CD4-positive, alpha-beta memory T cell (primary cell): Measurements from ENCODE around the gene STYXL2. TPM values are rescaled to one million over a fixed set of nuclear protein-coding genes. Genes with fewer than 3 reads are reported as not detected.

Experiments used
- CTCF ChIA-PET: fragments of 350-600 bp; sonication (Branson Sonifier 250); formaldehyde crosslinking; loops from one replicate; lab custom pipeline; 2021; ENCODE audit warnings: inconsistent platforms; ENCODE audit not compliant: partially characterized antibody; lab: Charles Lee
- POLR2A ChIA-PET: fragments of 350-600 bp; sonication (Branson Sonifier 250); formaldehyde crosslinking; loops from one replicate; lab custom pipeline; 2021; ENCODE audit not compliant: partially characterized antibody; lab: Charles Lee
- DNase-seq, 5 donors: peaks; one replicate each; pipeline versions ENCODE4 v3.0.0 to v3.0.0-alpha.2; 2020 to 2022; ENCODE audit warnings: mixed read lengths in 1 of 5
- H3K27ac ChIP-seq: one replicate; pipeline ENCODE4 v1.7.0; 2013; ENCODE audit warnings: low read depth, low read length
- H3K27me3 ChIP-seq: 2 replicates; pipeline ENCODE4 v1.7.0; 2013; ENCODE audit warnings: mild to moderate bottlenecking, low read length, moderate library complexity; ENCODE audit not compliant: insufficient read depth
- H3K36me3 ChIP-seq: 2 replicates; pipeline ENCODE4 v1.7.0; 2013; ENCODE audit warnings: mild to moderate bottlenecking, low read length, moderate library complexity; ENCODE audit not compliant: insufficient read depth
- H3K4me1 ChIP-seq: 2 replicates; pipeline ENCODE4 v1.7.0; 2013; ENCODE audit warnings: mild to moderate bottlenecking, low read length, moderate library complexity; ENCODE audit not compliant: insufficient read depth
- H3K4me3 ChIP-seq, 2 donors: one replicate each; pipeline ENCODE4 v1.7.0; 2013; ENCODE audit warnings: low read length in 2 of 2, mild to moderate bottlenecking in 1 of 2
- H3K9me3 ChIP-seq, 2 donors: one replicate each; pipeline ENCODE4 v1.7.0; 2013; ENCODE audit warnings: low read length in 2 of 2, control low read depth in 1 of 2; ENCODE audit not compliant: control insufficient read depth in 1 of 2
- H3K27ac Mint-ChIP-seq, 7 donors: one replicate each; pipeline ENCODE4 v1.8.0; 2020 to 2021; ENCODE audit warnings: mixed read lengths in 7 of 7, mild to moderate bottlenecking in 6 of 7, inconsistent platforms in 3 of 7, moderate library complexity in 3 of 7
- H3K27me3 Mint-ChIP-seq, 2 donors: one replicate each; pipeline ENCODE4 v1.8.0; 2020 to 2021; ENCODE audit warnings: mixed read lengths in 2 of 2
- H3K36me3 Mint-ChIP-seq, 2 donors: one replicate each; pipeline ENCODE4 v1.8.0; 2020 to 2021; ENCODE audit warnings: mixed read lengths in 2 of 2, inconsistent platforms in 1 of 2, mild to moderate bottlenecking in 1 of 2
- H3K4me1 Mint-ChIP-seq, 4 donors: one replicate each; pipeline ENCODE4 v1.8.0; 2020 to 2021; ENCODE audit warnings: mixed read lengths in 4 of 4, mild to moderate bottlenecking in 1 of 4
- H3K4me3 Mint-ChIP-seq, 8 donors: one replicate each; pipeline ENCODE4 v1.8.0; 2020 to 2021; ENCODE audit warnings: mixed read lengths in 8 of 8, mild to moderate bottlenecking in 7 of 8, moderate library complexity in 6 of 8, inconsistent platforms in 3 of 8
- H3K9me3 Mint-ChIP-seq, 8 donors: one replicate each; pipeline ENCODE4 v1.8.0; 2020 to 2021; ENCODE audit warnings: mixed read lengths in 8 of 8, mild to moderate bottlenecking in 5 of 8, inconsistent platforms in 3 of 8, moderate library complexity in 1 of 8
- intact Hi-C: fragments of 100-400 bp; cut with micrococcal nuclease; formaldehyde crosslinking; loops from one replicate; pipeline ENCODE4 v1.15.1; 2023
- polyA plus RNA-seq, 2 donors: library from polyadenylated mRNA; unstranded; fragments of 300-500 nt; fragmentation: Illumina TruSeq; gene quantifications; one replicate each; pipeline ENCODE4 v1.2.3, GENCODE V29; 2021
- total RNA-seq, 2 experiments: library from RNA; stranded (reverse); gene quantifications; one replicate each; pipeline ENCODE4 v1.2.3, GENCODE V29; 2021

STYXL2 gene
- total and polyA plus RNA-seq, 4 experiments from 2014 or later: not detected

DNA sequence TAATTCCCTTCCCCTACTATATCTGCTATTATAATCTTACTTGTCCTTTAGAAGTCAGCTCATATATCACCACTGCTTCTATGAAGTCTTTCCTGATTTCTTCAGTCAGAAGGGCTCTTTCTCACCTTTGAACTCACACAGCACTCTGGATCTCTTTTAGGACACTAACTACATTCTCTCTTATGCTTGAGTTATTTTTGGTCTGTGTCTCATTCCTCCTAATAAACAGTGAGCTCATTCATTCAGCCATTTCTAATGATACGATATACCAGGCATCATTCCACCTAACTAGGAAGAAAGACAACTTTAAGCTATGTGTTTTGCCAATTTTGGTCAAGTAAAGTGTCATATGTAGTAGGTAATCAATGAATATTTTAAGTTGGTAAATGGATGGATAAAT, 1.2 kb upstream of the STYXL2 start:
- peaks cover 36% of the 10 kb centered on the region for H3K4me1 ChIP-seq
- intact Hi-C loops: no loop called here
- H3K4me1 Mint-ChIP-seq: peaks cover 16 to 45% (median 32%) of the 10 kb centered on the region in 4 donors
- H3K27ac Mint-ChIP-seq: peak overlapping the region in 2 of 7 donors; percentile 42 to 66
- H3K4me3 ChIP-seq: no peak overlapping the region
- CTCF ChIA-PET: interaction anchor here (0.8 to 3.3 kb wide), 10 partner anchors 8 to 131 kb away, joined by 3 to 12 read pairs (median 3); partner anchors contain the start of gene POU2F1
- DNase-seq: no peak
- no peaks in the 10 kb centered on the region for H3K9me3 ChIP-seq
- POLR2A ChIA-PET: interaction anchor here (0.9 to 1.5 kb wide), 3 partner anchors 10 to 217 kb away, joined by 3 to 4 read pairs (median 3); partner anchors contain the start of gene TADA1
- H3K27me3 ChIP-seq: no peaks in the 10 kb centered on the region
- H3K27ac ChIP-seq: no peak overlapping the region
- peaks cover 0 to 2% of the 10 kb centered on the region in 2 donors for H3K27me3 Mint-ChIP-seq
- H3K9me3 Mint-ChIP-seq: peaks cover 0 to 3% (median 0%) of the 10 kb centered on the region in 8 donors
- H3K4me3 Mint-ChIP-seq: no peak overlapping the region
- H3K36me3 ChIP-seq: no peaks in the 10 kb centered on the region
- no peaks in the 10 kb centered on the region for H3K36me3 Mint-ChIP-seq

DNA sequence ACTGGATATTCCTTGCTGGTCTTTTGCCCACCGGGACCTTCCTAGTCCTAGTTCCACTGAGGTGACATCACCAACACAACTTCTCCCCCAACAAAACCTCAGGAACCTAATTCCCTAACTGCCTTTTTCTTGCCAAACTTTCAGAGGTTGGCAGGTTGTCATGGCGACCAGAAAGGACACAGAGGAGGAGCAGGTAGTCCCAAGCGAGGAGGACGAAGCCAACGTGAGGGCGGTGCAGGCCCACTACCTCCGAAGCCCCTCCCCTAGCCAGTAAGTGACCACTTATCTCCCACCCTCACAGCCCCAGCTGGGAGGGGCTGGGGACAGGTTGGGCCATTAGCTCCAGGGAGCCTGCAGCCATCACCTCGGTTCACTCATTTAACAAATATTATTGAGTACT, 815 bp downstream of the STYXL2 start:
- Mint-ChIP-seq H3K27me3 (peaks cover 2 to 4% of the 10 kb centered on the region in 2 donors), H3K4me1 (peaks cover 11 to 25% (median 16%) of the 10 kb centered on the region in 4 donors), H3K36me3 (no peaks in the 10 kb centered on the region), H3K27ac (peak overlapping the region in 1 of 7 donors; percentile 22), H3K4me3 (no peak overlapping the region), H3K9me3 (peaks cover 0 to 3% (median 0%) of the 10 kb centered on the region in 8 donors)
- Histone ChIP-seq H3K27ac (no peak overlapping the region), H3K27me3 (no peaks in the 10 kb centered on the region), H3K9me3 (no peaks in the 10 kb centered on the region), H3K4me3 (no peak overlapping the region), H3K36me3 (no peaks in the 10 kb centered on the region), H3K4me1 (peaks cover 16% of the 10 kb centered on the region)
- ChIA-PET CTCF (no interaction called here), POLR2A (no interaction called here)
- no peak for DNase-seq
- intact Hi-C loops: no loop called here

DNA sequence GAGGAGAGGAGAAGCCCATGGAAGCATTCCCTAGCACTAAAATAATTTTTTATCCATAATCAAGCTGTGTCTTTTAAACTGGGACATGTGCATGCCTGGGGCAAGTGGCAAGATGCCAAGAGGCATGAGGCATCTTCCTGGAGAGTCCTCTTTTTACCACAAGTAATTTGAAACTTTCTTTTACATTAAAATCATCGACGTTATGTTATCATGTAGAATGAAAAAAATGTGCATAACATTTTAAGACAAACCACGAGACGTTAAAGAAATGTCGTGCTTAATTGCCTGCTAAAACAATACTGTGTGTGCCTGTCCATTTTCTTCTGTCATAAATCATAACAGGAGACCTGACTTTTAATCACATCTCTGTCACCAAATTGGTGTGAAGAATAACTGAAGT, 1.5 kb downstream of the STYXL2 start:
- Histone ChIP-seq H3K27ac (no peak overlapping the region), H3K4me3 (no peak overlapping the region), H3K36me3 (no peaks in the 10 kb centered on the region), H3K27me3 (no peaks in the 10 kb centered on the region), H3K4me1 (peaks cover 9% of the 10 kb centered on the region), H3K9me3 (no peaks in the 10 kb centered on the region)
- Mint-ChIP-seq H3K27me3 (peaks cover 4% of the 10 kb centered on the region in 2 donors), H3K9me3 (peaks cover 0 to 3% (median 0%) of the 10 kb centered on the region in 8 donors), H3K27ac (no peak overlapping the region), H3K4me1 (peaks cover 8 to 19% (median 10%) of the 10 kb centered on the region in 4 donors), H3K4me3 (no peak overlapping the region), H3K36me3 (no peaks in the 10 kb centered on the region)
- CTCF ChIA-PET: no interaction called here
- POLR2A ChIA-PET: no interaction called here
- no peak for DNase-seq
- intact Hi-C loops: no loop called here

DNA sequence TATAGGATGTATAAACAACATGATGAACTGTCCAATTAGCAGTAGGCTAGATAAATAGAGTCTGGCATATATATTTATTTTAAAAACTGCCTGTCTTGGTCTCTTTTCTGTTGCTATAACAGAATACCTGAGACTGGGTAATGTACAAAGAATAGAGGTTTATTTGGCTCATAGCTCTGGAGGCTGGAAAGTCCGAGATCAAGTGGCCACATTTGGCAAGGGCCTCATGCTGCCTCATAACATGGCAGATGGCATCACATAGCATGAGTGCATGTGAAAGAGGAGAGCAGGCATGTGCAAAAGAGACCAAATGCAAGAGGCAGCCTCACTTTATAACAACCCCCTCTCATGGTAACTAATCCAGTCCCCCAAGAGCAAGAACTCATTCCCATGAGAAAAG, 6.0 kb downstream of the STYXL2 start:
- Histone ChIP-seq H3K9me3 (no peaks in the 10 kb centered on the region), H3K4me3 (no peak overlapping the region), H3K27ac (no peak overlapping the region), H3K4me1 (peaks cover 7% of the 10 kb centered on the region), H3K27me3 (no peaks in the 10 kb centered on the region), H3K36me3 (no peaks in the 10 kb centered on the region)
- Mint-ChIP-seq H3K4me1 (peaks cover 7 to 9% (median 8%) of the 10 kb centered on the region in 4 donors), H3K27me3 (peaks cover 4 to 8% of the 10 kb centered on the region in 2 donors), H3K27ac (peak overlapping the region in 1 of 7 donors; percentile 60), H3K36me3 (no peaks in the 10 kb centered on the region), H3K4me3 (no peak overlapping the region), H3K9me3 (peaks cover 0 to 2% (median 0%) of the 10 kb centered on the region in 8 donors)
- ChIA-PET POLR2A (no interaction called here), CTCF (no interaction called here)
- intact Hi-C loops: no loop called here
- no peak for DNase-seq

DNA sequence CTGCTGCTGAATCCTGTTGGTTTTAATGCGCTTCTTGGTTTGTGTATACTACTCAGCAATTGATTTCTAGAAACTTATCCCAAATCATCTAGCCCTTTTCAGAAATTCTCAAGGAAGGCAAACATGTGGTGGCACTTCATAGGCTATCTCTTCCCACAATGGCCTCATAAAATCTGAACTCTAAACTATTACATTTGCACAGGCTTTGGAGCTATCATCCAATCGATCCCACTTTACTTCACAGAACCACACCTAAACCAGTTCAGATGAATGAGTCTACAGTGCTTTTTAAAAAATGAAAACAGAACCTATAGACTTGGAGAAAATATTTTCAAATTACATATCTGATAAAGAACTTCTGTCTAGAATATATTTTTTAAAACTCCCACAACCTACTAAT, 6.9 kb downstream of the STYXL2 start:
- CTCF ChIA-PET: no interaction called here

DNA sequence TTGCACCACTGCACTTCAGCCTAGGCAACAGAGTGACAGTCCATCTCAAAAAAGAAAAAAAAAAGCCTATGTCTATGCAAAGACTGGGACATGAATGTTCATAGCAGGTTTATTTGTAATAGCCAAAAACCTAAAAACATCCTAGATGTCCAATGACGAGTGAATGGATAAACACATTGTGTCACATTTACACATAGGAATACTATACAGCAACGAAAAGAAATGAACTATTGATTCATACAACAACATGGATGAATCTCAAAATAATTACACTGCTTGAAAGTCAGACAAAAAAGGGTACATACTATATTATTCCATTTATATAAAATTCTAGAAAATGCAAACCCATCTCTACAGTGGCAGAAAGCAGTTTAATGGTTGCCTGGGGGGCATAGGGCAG, 7.9 kb downstream of the STYXL2 start:
- H3K36me3 ChIP-seq: no peaks in the 10 kb centered on the region
- DNase-seq: no peak
- peaks cover 0 to under 1% (median 0%) of the 10 kb centered on the region in 8 donors for H3K9me3 Mint-ChIP-seq

More for the DNA sequence above, 6.9 kb downstream of the STYXL2 start:
- Histone ChIP-seq H3K36me3 (no peaks in the 10 kb centered on the region), H3K27ac (no peak overlapping the region), H3K4me3 (no peak overlapping the region), H3K27me3 (no peaks in the 10 kb centered on the region), H3K9me3 (no peaks in the 10 kb centered on the region), H3K4me1 (peaks cover 7% of the 10 kb centered on the region)
- POLR2A ChIA-PET: no interaction called here
- no peak for DNase-seq
- intact Hi-C loops: no loop called here
- Mint-ChIP-seq H3K36me3 (no peaks in the 10 kb centered on the region), H3K4me1 (peaks cover 9 to 14% (median 11%) of the 10 kb centered on the region in 4 donors), H3K9me3 (peaks cover 0 to 2% (median 0%) of the 10 kb centered on the region in 8 donors), H3K27me3 (peaks cover 2 to 8% of the 10 kb centered on the region in 2 donors), H3K27ac (no peak overlapping the region), H3K4me3 (no peak overlapping the region)

DNA sequence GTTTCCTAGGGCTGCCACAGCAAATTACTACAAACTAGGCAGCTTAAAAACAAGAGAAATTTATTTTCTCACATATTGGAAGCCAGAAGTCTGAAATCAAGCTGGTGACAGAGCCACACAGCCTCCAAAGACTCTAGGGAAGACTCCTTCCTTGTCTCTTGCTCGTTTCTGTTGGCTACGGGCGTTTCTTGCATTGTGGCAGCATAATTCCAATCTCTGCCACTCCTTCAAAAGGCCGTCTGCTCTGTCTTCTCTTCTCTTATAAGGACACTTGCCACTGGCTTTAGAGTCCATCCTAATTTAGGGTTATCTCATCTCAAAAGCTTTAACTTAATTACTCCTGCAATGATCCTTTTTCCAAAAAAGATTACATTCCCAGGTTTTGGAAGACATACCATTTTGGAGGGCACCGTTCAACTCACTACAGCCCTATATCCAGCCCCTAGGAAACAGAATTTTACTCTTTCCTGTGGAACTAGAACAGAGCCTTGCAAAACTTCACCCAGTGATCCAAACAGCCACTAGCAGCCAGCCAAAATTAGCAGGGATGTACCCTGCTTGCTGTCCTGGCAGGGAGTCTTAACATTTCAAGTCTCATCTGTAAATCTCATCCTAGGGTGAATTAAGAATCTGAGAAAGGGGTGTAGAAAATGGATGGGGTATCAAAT, 9.2 kb downstream of the STYXL2 start:
- ChIA-PET CTCF (no interaction called here), POLR2A (interaction anchor here (1.0 to 3.1 kb wide), 2 partner anchors 11 to 13 kb away, joined by 4 to 10 read pairs; partner anchors contain the start of gene GPA33)
- intact Hi-C loops: no loop called here

More for the DNA sequence above, 7.9 kb downstream of the STYXL2 start:
- H3K27ac Mint-ChIP-seq: no peak overlapping the region
- H3K27me3 Mint-ChIP-seq: peaks cover 2 to 8% of the 10 kb centered on the region in 2 donors
- Histone ChIP-seq H3K27ac (no peak overlapping the region), H3K9me3 (no peaks in the 10 kb centered on the region), H3K27me3 (no peaks in the 10 kb centered on the region), H3K4me3 (no peak overlapping the region), H3K4me1 (peaks cover 7% of the 10 kb centered on the region)
- ChIA-PET POLR2A (interaction anchor here (1.0 to 3.1 kb wide), 2 partner anchors 9 to 12 kb away, joined by 4 to 10 read pairs; partner anchors contain the start of gene GPA33), CTCF (no interaction called here)
- no peaks in the 10 kb centered on the region for H3K36me3 Mint-ChIP-seq
- intact Hi-C loops: no loop called here
- H3K4me1 Mint-ChIP-seq: peaks cover 9 to 14% (median 11%) of the 10 kb centered on the region in 4 donors
- H3K4me3 Mint-ChIP-seq: no peak overlapping the region

More for the DNA sequence above, 9.2 kb downstream of the STYXL2 start:
- H3K4me3 Mint-ChIP-seq: no peak overlapping the region
- DNase-seq: no peak
- Histone ChIP-seq H3K4me3 (no peak overlapping the region), H3K27ac (no peak overlapping the region), H3K36me3 (no peaks in the 10 kb centered on the region), H3K4me1 (peaks cover 7% of the 10 kb centered on the region), H3K9me3 (no peaks in the 10 kb centered on the region), H3K27me3 (no peaks in the 10 kb centered on the region)
- H3K27me3 Mint-ChIP-seq: peaks cover 2 to 8% of the 10 kb centered on the region in 2 donors
- no peaks in the 10 kb centered on the region for H3K9me3 Mint-ChIP-seq
- no peak overlapping the region for H3K27ac Mint-ChIP-seq
- H3K36me3 Mint-ChIP-seq: no peaks in the 10 kb centered on the region
- H3K4me1 Mint-ChIP-seq: peaks cover 9 to 21% (median 13%) of the 10 kb centered on the region in 4 donors
